Activated B cell treated with CpG ODN at 0.5 μM for 24 hours (primary cell): Measurements from ENCODE around the gene BMP8A. TPM values are rescaled to one million over a fixed set of nuclear protein-coding genes. Genes with fewer than 3 reads are reported as not detected.

Experiments
- ATAC-seq: fragments of 200-7000 bp; cut with Tn5 transposase; one replicate; pipeline ENCODE4 v1.10.0; 2021; ENCODE audit warnings: low read depth, mild to moderate bottlenecking, moderate library complexity
- CTCF ChIA-PET: fragments of 350-600 bp; sonication (Branson Sonifier 250); formaldehyde crosslinking; loops from one replicate; lab custom pipeline; 2021; ENCODE audit warnings: antibody characterized with exemption; lab: Charles Lee
- POLR2A ChIA-PET: fragments of 350-600 bp; sonication (Branson Sonifier 250); formaldehyde crosslinking; loops from one replicate; lab custom pipeline; 2021; ENCODE audit warnings: antibody characterized with exemption; lab: Charles Lee
- DNase-seq: peaks from one replicate; pipeline ENCODE4 v3.0.0; 2022
- H3K27ac Mint-ChIP-seq: one replicate; pipeline ENCODE4 v1.8.0; 2020; ENCODE audit warnings: mixed read lengths
- H3K27me3 Mint-ChIP-seq: one replicate; pipeline ENCODE4 v1.8.0; 2021; ENCODE audit warnings: mixed read lengths
- H3K36me3 Mint-ChIP-seq: one replicate; pipeline ENCODE4 v1.8.0; 2021; ENCODE audit warnings: low read depth, mixed read lengths
- H3K4me1 Mint-ChIP-seq: one replicate; pipeline ENCODE4 v1.8.0; 2021; ENCODE audit warnings: mixed read lengths
- H3K4me3 Mint-ChIP-seq: one replicate; pipeline ENCODE4 v1.8.0; 2020; ENCODE audit warnings: mild to moderate bottlenecking, mixed read lengths
- H3K9me3 Mint-ChIP-seq: one replicate; pipeline ENCODE4 v1.8.0; 2020; ENCODE audit warnings: mixed read lengths
- CTCF ChIP-seq: fragments of 200-600 bp; IDR thresholded peaks from one replicate; pipeline ENCODE4 v1.8.0; 2022; ENCODE audit warnings: antibody characterized with exemption, mild to moderate bottlenecking
- intact Hi-C: fragments of 100-400 bp; cut with micrococcal nuclease; formaldehyde crosslinking; loops from one replicate; pipeline ENCODE4 v1.15.1; 2024
- total RNA-seq: library from RNA; stranded (reverse); gene quantifications from 2 replicates; pipeline ENCODE4 v1.2.3, GENCODE V29; 2022

Gene BMP8A
- total RNA-seq, 1 donor from 2014 or later, result 0.20 TPM

- peaks cover 60% of the 10 kb centered on the region for H3K36me3 Mint-ChIP-seq
- ChIA-PET CTCF (no interaction called here), POLR2A (no interaction called here)
- H3K27ac Mint-ChIP-seq, result no peak overlapping the region
- no peaks in the 10 kb centered on the region for H3K27me3 Mint-ChIP-seq
- H3K9me3 Mint-ChIP-seq, result no peaks in the 10 kb centered on the region
- no peak overlapping the region for H3K4me3 Mint-ChIP-seq
- peaks cover 23% of the 10 kb centered on the region for H3K4me1 Mint-ChIP-seq
- intact Hi-C loops, result no loop called here
- ATAC-seq, result no peak
- TF ChIP-seq CTCF, result no peak
- DNase-seq, result no peak
Measured at GRCh38 chr1:39542924-39543323, 51.5 kb downstream of the BMP8A start.

GRCh38 chr1:39544327-39544726 is 52.9 kb downstream of the BMP8A start:
- ATAC-seq (no peak), DNase-seq (no peak)
- Mint-ChIP-seq H3K27ac (no peak overlapping the region), H3K9me3 (no peaks in the 10 kb centered on the region), H3K4me3 (no peak overlapping the region), H3K4me1 (peaks cover 21% of the 10 kb centered on the region), H3K36me3 (peaks cover 62% of the 10 kb centered on the region), H3K27me3 (no peaks in the 10 kb centered on the region)
- intact Hi-C loops, result no loop called here
- no peak for TF ChIP-seq CTCF
- ChIA-PET POLR2A (no interaction called here), CTCF (no interaction called here)

GRCh38 chr1:39545531-39545930 is 54.1 kb downstream of the BMP8A start:
- H3K4me1 Mint-ChIP-seq, result peaks cover 21% of the 10 kb centered on the region
- intact Hi-C loops, result no loop called here
- H3K9me3 Mint-ChIP-seq, result no peaks in the 10 kb centered on the region
- ChIA-PET CTCF (no interaction called here), POLR2A (no interaction called here)
- DNase-seq (no peak), ATAC-seq (no peak)
- no peaks in the 10 kb centered on the region for H3K27me3 Mint-ChIP-seq
- H3K27ac Mint-ChIP-seq, result no peak overlapping the region
- no peak for TF ChIP-seq CTCF
- peaks cover 63% of the 10 kb centered on the region for H3K36me3 Mint-ChIP-seq
- H3K4me3 Mint-ChIP-seq, result no peak overlapping the region

- no peaks in the 10 kb centered on the region for H3K27me3 Mint-ChIP-seq
Measured at GRCh38 chr1:39554277-39554676, 62.8 kb downstream of the BMP8A start.

GRCh38 chr1:39561279-39561678 is 69.8 kb downstream of the BMP8A start:
- H3K9me3 Mint-ChIP-seq, result no peaks in the 10 kb centered on the region
- no peaks in the 10 kb centered on the region for H3K27me3 Mint-ChIP-seq
- no peak for TF ChIP-seq CTCF
- ATAC-seq, result no peak
- CTCF ChIA-PET, result no interaction called here
- peaks cover 82% of the 10 kb centered on the region for H3K36me3 Mint-ChIP-seq
- peaks cover 8% of the 10 kb centered on the region for H3K4me1 Mint-ChIP-seq
- H3K4me3 Mint-ChIP-seq, result no peak overlapping the region
- intact Hi-C loops, result no loop called here
- POLR2A ChIA-PET, result no interaction called here
- no peak for DNase-seq
- H3K27ac Mint-ChIP-seq, result peak overlapping the region; percentile 19

More at GRCh38 chr1:39554277-39554676, 62.8 kb downstream of the BMP8A start:
- ATAC-seq (no peak), DNase-seq (no peak)
- ChIA-PET CTCF (no interaction called here), POLR2A (no interaction called here)
- Mint-ChIP-seq H3K9me3 (no peaks in the 10 kb centered on the region), H3K4me3 (no peak overlapping the region), H3K36me3 (peaks cover 40% of the 10 kb centered on the region), H3K27ac (no peak overlapping the region), H3K4me1 (peaks cover 11% of the 10 kb centered on the region)
- TF ChIP-seq CTCF, result no peak
- intact Hi-C loops, result no loop called here
